GM12878 (cell line): Measurements from ENCODE around the gene AMOTL1. TPM values are rescaled to one million over a fixed set of nuclear protein-coding genes. Genes with fewer than 3 reads are reported as not detected.

Experiments
- ATAC-seq: fragments of 200-7000 bp; cut with Tn5 transposase; 3 replicates; pipeline ENCODE4 v1.9.1; 2020; ENCODE audit warnings: mild to moderate bottlenecking, moderate library complexity
- BruUV-seq: library from RNA; stranded (reverse); fragments of 400-500 nt; replicated peaks from 2 replicates; lab custom pipeline; 2021; lab: Mats Ljungman, UMichigan
- CTCF ChIA-PET: fragments of 300-600 bp; sonication (Branson Sonifier 250); formaldehyde crosslinking; extraction: SDS; loops from one replicate; lab custom pipeline; 2021; ENCODE audit warnings: inconsistent platforms; lab: Yijun Ruan, JAX
- POLR2A ChIA-PET: fragments of 350-600 bp; formaldehyde crosslinking; extraction: SDS; loops from one replicate; lab custom pipeline; 2021; ENCODE audit warnings: inconsistent platforms; lab: Charles Lee
- RAD21 ChIA-PET: fragments of 300-600 bp; sonication (Branson Sonifier 250); formaldehyde crosslinking; loops from one replicate; lab custom pipeline; 2023; ENCODE audit warnings: antibody characterized with exemption; ENCODE audit not compliant: unreplicated experiment; lab: Charles Lee
- SMC1A ChIA-PET: fragments of 300-600 bp; sonication (Branson Sonifier 250); formaldehyde crosslinking; loops from one replicate; lab custom pipeline; 2023; ENCODE audit not compliant: unreplicated experiment, uncharacterized antibody; lab: Charles Lee
- DNase-seq: peaks from one replicate; pipeline ENCODE4 v3.0.0-alpha.2; 2011; ENCODE audit warnings: low read depth, low spot score
- FAIRE-seq: peaks from 3 replicates; lab custom pipeline; 2011; peaks lifted over from hg19 to GRCh38; lab: Jason Lieb, UNC
- H2AFZ ChIP-seq: 2 replicates; pipeline ENCODE4 v1.6.0; 2011; ENCODE audit warnings: low read depth, low read length, control low read depth; ENCODE audit not compliant: control insufficient read depth
- H3K27ac ChIP-seq: 2 replicates; pipeline ENCODE4 v1.5.1; 2011; ENCODE audit warnings: control low read depth; ENCODE audit not compliant: control insufficient read depth, insufficient read depth
- H3K27me3 ChIP-seq, 2 experiments: replicated peaks in 1 of 2; 2 replicates each; pipeline versions ENCODE4 v1.6.0 to v1.6.1; 2011; ENCODE audit warnings: low read length in 1 of 2; ENCODE audit not compliant: control insufficient read depth in 2 of 2, insufficient read depth in 2 of 2
- H3K36me3 ChIP-seq, 2 experiments: 2 replicates each; pipeline ENCODE4 v1.5.1; 2011; ENCODE audit warnings: low read length in 1 of 2; ENCODE audit not compliant: control insufficient read depth in 2 of 2, insufficient read depth in 2 of 2
- H3K4me1 ChIP-seq: 2 replicates; pipeline ENCODE4 v1.6.1; 2011; ENCODE audit warnings: mild to moderate bottlenecking, low read length, moderate library complexity, mixed read lengths; ENCODE audit not compliant: control insufficient read depth, insufficient read depth
- H3K4me2 ChIP-seq: 2 replicates; pipeline ENCODE4 v1.6.0; 2011; ENCODE audit warnings: control low read depth; ENCODE audit not compliant: control insufficient read depth, insufficient read depth
- H3K4me3 ChIP-seq: fragments of 200-600 bp; sonication (generic); 2 replicates; pipeline ENCODE4 v1.5.1; 2016
- H3K79me2 ChIP-seq: 2 replicates; pipeline ENCODE4 v1.6.0; 2011; ENCODE audit warnings: low read length; ENCODE audit not compliant: control insufficient read depth, insufficient read depth
- H3K9ac ChIP-seq: 2 replicates; pipeline ENCODE4 v1.8.0; 2011; ENCODE audit warnings: low read length, control low read depth, mixed read lengths; ENCODE audit not compliant: control insufficient read depth, insufficient read depth
- H3K9me3 ChIP-seq: replicated peaks from 3 replicates; pipeline ENCODE4 v1.5.1; 2011; ENCODE audit warnings: mild to moderate bottlenecking, low read length; ENCODE audit not compliant: control insufficient read depth, insufficient read depth
- H4K20me1 ChIP-seq: 2 replicates; pipeline ENCODE4 v1.6.0; 2011; ENCODE audit not compliant: control insufficient read depth, insufficient read depth
- BCL11A ChIP-seq: IDR thresholded peaks from 2 replicates; pipeline ENCODE4 v1.6.1; 2011; ENCODE audit warnings: low read depth, low read length
- GATAD2B ChIP-seq: fragments of 450-650 bp; conservative IDR thresholded peaks from 2 replicates; pipeline ENCODE4 v1.6.1; 2017; ENCODE audit warnings: low read depth, mild to moderate bottlenecking, moderate library complexity
- NR2F1 ChIP-seq: fragments of 450-650 bp; conservative IDR thresholded peaks from 2 replicates; pipeline ENCODE4 v1.6.1; 2017; ENCODE audit warnings: mild to moderate bottlenecking
- RFX5 ChIP-seq: IDR thresholded peaks from 2 replicates; pipeline ENCODE4 v1.6.1; 2011; ENCODE audit warnings: low read depth, low read length, improper control_type of control experiment
- RUNX3 ChIP-seq: IDR thresholded peaks from 2 replicates; pipeline ENCODE4 v1.6.1; 2012; ENCODE audit warnings: low read length, inconsistent platforms
- SMAD1 ChIP-seq: fragments of 450-650 bp; IDR thresholded peaks from 2 replicates; pipeline ENCODE4 v1.6.1; 2018; ENCODE audit warnings: mild to moderate bottlenecking, low read depth; ENCODE audit not compliant: partially characterized antibody
- SUZ12 ChIP-seq: fragments of 200-600 bp; sonication (generic); IDR thresholded peaks from one replicate; pipeline ENCODE4 v1.6.1; 2018; ENCODE audit warnings: antibody characterized with exemption, mild to moderate bottlenecking; ENCODE audit not compliant: unreplicated experiment
- YBX1 ChIP-seq: fragments of 450-650 bp; IDR thresholded peaks from 2 replicates; pipeline ENCODE4 v1.6.1; 2016; ENCODE audit warnings: antibody characterized with exemption
- WGBS: methylation state at CpG from one replicate; pipeline ENCODE4 v1.1.6; 2016; ENCODE audit warnings: low lambda C conversion rate; ENCODE audit not compliant: insufficient replicate concordance, insufficient coverage; ENCODE audit errors: missing lambda C conversion rate; 5-methylcytosine and 5-hydroxymethylcytosine counted together
- in situ Hi-C: fragments of 300-500 bp; cut with MboI; formaldehyde crosslinking; loops from 9 replicates; pipeline ENCODE4 v1.14.3; 2018; ENCODE audit warnings: mixed read lengths
- intact Hi-C: fragments of 100-400 bp; cut with micrococcal nuclease; formaldehyde crosslinking; loops from one replicate; pipeline ENCODE4 v1.14.2; 2022; ENCODE audit not compliant: unreplicated experiment
- polyA plus RNA-seq, 11 experiments: library from polyadenylated mRNA; depleted of rRNA in 4 of 11; unstranded in 6 of 11; stranded (reverse) in 5 of 11; fragments of >200 nt; fragmentation: Nextera tagmentation in 4 of 11; fragmentation: Illumina TruSeq in 1 of 11; extraction: Ambion mirVana in 4 of 11; extraction: Trizol in 1 of 11; gene quantifications; 1 replicate in 1 of 11; 2 replicates in 10 of 11; pipeline versions ENCODE4 v1.2.1 to v1.2.3, GENCODE V29; 2011 to 2016; ENCODE audit warnings: inconsistent platforms in 2 of 11, missing spikeins in 2 of 11, low read depth in 1 of 11
- total RNA-seq, 4 experiments: library from RNA; depleted of rRNA in 3 of 4; stranded (reverse); fragments of >200 nt in 3 of 4; fragmentation: Illumina TruSeq in 1 of 4; extraction: Trizol in 1 of 4; gene quantifications; 2 replicates each; pipeline versions ENCODE4 v1.2.1 to v1.2.3, GENCODE V29; 2013 to 2021
- TF ChIP-seq, protein P1 (sequence below): fragments of 450-650 bp; formaldehyde crosslinking; IDR thresholded peaks from 2 replicates; pipeline ENCODE4 v1.4.0; 2022; ENCODE audit warnings: mild to moderate bottlenecking, moderate library complexity
- TF ChIP-seq, protein P2 (sequence below): fragments of 450-650 bp; IDR thresholded peaks from 2 replicates; pipeline ENCODE4 v1.6.1; 2016; ENCODE audit warnings: mild to moderate bottlenecking, moderate library complexity, borderline replicate concordance
- TF ChIP-seq, protein P3 (sequence below): fragments of 450-650 bp; formaldehyde crosslinking; IDR thresholded peaks from 2 replicates; pipeline ENCODE4 v1.4.0; 2020; ENCODE audit warnings: mild to moderate bottlenecking, moderate library complexity
- TF ChIP-seq, protein P4 (sequence below): fragments of 450-650 bp; conservative IDR thresholded peaks from 2 replicates; pipeline ENCODE4 v1.6.1; 2017; ENCODE audit warnings: mild to moderate bottlenecking, moderate library complexity

AMOTL1 gene
- total and polyA plus RNA-seq, 10 of the 15 experiments (the other 5 are each of a cell fraction or from before 2014, with no cell fraction given): under 0.01 to 0.41 (median 0.01) TPM; not detected in 7

DNA sequence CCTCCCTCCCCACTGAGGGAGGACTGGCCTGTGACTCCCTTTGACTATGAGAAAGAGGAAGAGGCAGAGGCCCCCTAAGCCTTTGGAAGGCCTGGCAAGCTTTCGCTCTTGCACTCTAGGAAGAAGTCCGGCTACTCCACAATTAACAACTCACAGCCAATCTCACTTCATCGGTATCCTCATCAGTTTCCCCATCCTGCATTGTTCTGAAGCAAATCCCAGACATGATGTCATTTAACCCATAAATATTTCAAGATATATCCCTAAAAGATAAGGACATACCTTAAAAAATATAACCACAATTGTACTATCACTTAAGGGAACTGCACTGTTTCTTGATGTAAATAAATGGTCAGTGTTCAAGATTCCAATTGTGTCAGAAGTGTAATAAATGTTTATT lies 142.1 kb downstream of the AMOTL1 start:
- ATAC-seq (no peak), FAIRE-seq (no peak), DNase-seq (no peak)
- H3K4me1 ChIP-seq: no peaks in the 10 kb centered on the region
- no peak overlapping the region for H2AFZ ChIP-seq
- TF ChIP-seq, protein P1, sequence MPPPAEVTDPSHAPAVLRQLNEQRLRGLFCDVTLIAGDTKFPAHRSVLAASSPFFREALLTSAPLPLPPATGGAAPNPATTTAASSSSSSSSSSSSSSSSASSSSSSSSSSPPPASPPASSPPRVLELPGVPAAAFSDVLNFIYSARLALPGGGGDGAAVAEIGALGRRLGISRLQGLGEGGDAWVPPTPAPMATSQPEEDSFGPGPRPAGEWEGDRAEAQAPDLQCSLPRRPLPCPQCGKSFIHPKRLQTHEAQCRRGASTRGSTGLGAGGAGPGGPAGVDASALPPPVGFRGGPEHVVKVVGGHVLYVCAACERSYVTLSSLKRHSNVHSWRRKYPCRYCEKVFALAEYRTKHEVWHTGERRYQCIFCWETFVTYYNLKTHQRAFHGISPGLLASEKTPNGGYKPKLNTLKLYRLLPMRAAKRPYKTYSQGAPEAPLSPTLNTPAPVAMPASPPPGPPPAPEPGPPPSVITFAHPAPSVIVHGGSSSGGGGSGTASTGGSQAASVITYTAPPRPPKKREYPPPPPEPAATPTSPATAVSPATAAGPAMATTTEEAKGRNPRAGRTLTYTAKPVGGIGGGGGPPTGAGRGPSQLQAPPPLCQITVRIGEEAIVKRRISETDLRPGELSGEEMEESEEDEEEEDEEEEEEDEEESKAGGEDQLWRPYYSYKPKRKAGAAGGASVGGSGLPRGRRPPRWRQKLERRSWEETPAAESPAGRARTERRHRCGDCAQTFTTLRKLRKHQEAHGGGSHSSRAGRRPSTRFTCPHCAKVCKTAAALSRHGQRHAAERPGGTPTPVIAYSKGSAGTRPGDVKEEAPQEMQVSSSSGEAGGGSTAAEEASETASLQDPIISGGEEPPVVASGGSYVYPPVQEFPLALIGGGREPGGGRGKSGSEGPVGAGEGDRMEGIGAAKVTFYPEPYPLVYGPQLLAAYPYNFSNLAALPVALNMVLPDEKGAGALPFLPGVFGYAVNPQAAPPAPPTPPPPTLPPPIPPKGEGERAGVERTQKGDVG (CRISPR knock-in tag): no peak
- TF ChIP-seq GATAD2B (no peak), RFX5 (no peak), SUZ12 (no peak), SMAD1 (no peak), NR2F1 (no peak), RUNX3 (no peak), BCL11A (no peak), YBX1 (no peak)
- TF ChIP-seq, protein P2, sequence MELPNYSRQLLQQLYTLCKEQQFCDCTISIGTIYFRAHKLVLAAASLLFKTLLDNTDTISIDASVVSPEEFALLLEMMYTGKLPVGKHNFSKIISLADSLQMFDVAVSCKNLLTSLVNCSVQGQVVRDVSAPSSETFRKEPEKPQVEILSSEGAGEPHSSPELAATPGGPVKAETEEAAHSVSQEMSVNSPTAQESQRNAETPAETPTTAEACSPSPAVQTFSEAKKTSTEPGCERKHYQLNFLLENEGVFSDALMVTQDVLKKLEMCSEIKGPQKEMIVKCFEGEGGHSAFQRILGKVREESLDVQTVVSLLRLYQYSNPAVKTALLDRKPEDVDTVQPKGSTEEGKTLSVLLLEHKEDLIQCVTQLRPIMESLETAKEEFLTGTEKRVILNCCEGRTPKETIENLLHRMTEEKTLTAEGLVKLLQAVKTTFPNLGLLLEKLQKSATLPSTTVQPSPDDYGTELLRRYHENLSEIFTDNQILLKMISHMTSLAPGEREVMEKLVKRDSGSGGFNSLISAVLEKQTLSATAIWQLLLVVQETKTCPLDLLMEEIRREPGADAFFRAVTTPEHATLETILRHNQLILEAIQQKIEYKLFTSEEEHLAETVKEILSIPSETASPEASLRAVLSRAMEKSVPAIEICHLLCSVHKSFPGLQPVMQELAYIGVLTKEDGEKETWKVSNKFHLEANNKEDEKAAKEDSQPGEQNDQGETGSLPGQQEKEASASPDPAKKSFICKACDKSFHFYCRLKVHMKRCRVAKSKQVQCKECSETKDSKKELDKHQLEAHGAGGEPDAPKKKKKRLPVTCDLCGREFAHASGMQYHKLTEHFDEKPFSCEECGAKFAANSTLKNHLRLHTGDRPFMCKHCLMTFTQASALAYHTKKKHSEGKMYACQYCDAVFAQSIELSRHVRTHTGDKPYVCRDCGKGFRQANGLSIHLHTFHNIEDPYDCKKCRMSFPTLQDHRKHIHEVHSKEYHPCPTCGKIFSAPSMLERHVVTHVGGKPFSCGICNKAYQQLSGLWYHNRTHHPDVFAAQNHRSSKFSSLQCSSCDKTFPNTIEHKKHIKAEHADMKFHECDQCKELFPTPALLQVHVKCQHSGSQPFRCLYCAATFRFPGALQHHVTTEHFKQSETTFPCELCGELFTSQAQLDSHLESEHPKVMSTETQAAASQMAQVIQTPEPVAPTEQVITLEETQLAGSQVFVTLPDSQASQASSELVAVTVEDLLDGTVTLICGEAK: no peak
- TF ChIP-seq, protein P3, sequence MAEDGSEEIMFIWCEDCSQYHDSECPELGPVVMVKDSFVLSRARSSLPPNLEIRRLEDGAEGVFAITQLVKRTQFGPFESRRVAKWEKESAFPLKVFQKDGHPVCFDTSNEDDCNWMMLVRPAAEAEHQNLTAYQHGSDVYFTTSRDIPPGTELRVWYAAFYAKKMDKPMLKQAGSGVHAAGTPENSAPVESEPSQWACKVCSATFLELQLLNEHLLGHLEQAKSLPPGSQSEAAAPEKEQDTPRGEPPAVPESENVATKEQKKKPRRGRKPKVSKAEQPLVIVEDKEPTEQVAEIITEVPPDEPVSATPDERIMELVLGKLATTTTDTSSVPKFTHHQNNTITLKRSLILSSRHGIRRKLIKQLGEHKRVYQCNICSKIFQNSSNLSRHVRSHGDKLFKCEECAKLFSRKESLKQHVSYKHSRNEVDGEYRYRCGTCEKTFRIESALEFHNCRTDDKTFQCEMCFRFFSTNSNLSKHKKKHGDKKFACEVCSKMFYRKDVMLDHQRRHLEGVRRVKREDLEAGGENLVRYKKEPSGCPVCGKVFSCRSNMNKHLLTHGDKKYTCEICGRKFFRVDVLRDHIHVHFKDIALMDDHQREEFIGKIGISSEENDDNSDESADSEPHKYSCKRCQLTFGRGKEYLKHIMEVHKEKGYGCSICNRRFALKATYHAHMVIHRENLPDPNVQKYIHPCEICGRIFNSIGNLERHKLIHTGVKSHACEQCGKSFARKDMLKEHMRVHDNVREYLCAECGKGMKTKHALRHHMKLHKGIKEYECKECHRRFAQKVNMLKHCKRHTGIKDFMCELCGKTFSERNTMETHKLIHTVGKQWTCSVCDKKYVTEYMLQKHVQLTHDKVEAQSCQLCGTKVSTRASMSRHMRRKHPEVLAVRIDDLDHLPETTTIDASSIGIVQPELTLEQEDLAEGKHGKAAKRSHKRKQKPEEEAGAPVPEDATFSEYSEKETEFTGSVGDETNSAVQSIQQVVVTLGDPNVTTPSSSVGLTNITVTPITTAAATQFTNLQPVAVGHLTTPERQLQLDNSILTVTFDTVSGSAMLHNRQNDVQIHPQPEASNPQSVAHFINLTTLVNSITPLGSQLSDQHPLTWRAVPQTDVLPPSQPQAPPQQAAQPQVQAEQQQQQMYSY (CRISPR knock-in tag): no peak
- TF ChIP-seq, protein P4, sequence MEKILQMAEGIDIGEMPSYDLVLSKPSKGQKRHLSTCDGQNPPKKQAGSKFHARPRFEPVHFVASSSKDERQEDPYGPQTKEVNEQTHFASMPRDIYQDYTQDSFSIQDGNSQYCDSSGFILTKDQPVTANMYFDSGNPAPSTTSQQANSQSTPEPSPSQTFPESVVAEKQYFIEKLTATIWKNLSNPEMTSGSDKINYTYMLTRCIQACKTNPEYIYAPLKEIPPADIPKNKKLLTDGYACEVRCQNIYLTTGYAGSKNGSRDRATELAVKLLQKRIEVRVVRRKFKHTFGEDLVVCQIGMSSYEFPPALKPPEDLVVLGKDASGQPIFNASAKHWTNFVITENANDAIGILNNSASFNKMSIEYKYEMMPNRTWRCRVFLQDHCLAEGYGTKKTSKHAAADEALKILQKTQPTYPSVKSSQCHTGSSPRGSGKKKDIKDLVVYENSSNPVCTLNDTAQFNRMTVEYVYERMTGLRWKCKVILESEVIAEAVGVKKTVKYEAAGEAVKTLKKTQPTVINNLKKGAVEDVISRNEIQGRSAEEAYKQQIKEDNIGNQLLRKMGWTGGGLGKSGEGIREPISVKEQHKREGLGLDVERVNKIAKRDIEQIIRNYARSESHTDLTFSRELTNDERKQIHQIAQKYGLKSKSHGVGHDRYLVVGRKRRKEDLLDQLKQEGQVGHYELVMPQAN: no peak
- intact Hi-C loops: no loop called here
- in situ Hi-C loops: no loop called here
- no peaks in the 10 kb centered on the region for H3K36me3 ChIP-seq
- H3K4me3 ChIP-seq: no peak overlapping the region
- no peak overlapping the region for H3K27ac ChIP-seq
- BruUV-seq: no TSS peak
- H4K20me1 ChIP-seq: no peaks in the 10 kb centered on the region
- no peak overlapping the region for H3K9ac ChIP-seq
- SMC1A ChIA-PET: no interaction called here
- RAD21 ChIA-PET: no interaction called here
- no peaks in the 10 kb centered on the region for H3K9me3 ChIP-seq
- H3K27me3 ChIP-seq: no peaks in the 10 kb centered on the region; a peak in 1 of 4 replicates
- POLR2A ChIA-PET: no interaction called here
- no peak overlapping the region for H3K4me2 ChIP-seq
- CTCF ChIA-PET: interaction anchor here (0.8 kb wide), 1 partner anchor 13 kb away, joined by 3 read pairs; no protein-coding TSS in a partner anchor
- WGBS: 33% methylated on average over 3 of the region's 3 CpGs
- H3K79me2 ChIP-seq: no peaks in the 10 kb centered on the region
